Natural killer cell treated with Interleukin-12 subunit alpha and Interleukin-12 subunit beta and Interleukin-15 and Interleukin-18, amount 100 ng/mL, for 72 hours (primary cell): ENCODE measurements around the gene MKS1. TPM values are rescaled to one million over a fixed set of nuclear protein-coding genes. Genes with fewer than 3 reads are reported as not detected.

Source experiments
- ATAC-seq, 2 donors: fragments of 150-1000 bp; cut with Tn5 transposase in 1 of 2; sonication (Bioruptor Pico), chemical (Tn5 transposase) in 1 of 2; 2 replicates each; pipeline ENCODE4 v1.10.0; 2021
- DNase-seq: peaks from one replicate; pipeline ENCODE4 v3.0.0; 2022; ENCODE audit warnings: low spot score
- H3K27ac Mint-ChIP-seq, 2 donors: 1 replicate in 1 of 2; 2 replicates in 1 of 2; pipeline ENCODE4 v1.8.0; 2022; ENCODE audit warnings: mixed read lengths in 2 of 2, mild to moderate bottlenecking in 1 of 2, moderate library complexity in 1 of 2
- H3K27me3 Mint-ChIP-seq, 2 donors: 1 replicate in 1 of 2; 2 replicates in 1 of 2; pipeline ENCODE4 v1.8.0; 2022; ENCODE audit warnings: mixed read lengths in 2 of 2
- H3K36me3 Mint-ChIP-seq: one replicate; pipeline ENCODE4 v1.8.0; 2022; ENCODE audit warnings: mixed read lengths
- H3K4me1 Mint-ChIP-seq, 2 donors: 1 replicate in 1 of 2; 2 replicates in 1 of 2; pipeline ENCODE4 v1.8.0; 2022; ENCODE audit warnings: low read depth in 2 of 2, mixed read lengths in 2 of 2, mild to moderate bottlenecking in 1 of 2
- H3K4me3 Mint-ChIP-seq: one replicate; pipeline ENCODE4 v1.8.0; 2022; ENCODE audit warnings: mixed read lengths
- H3K9me3 Mint-ChIP-seq: 2 replicates; pipeline ENCODE4 v1.8.0; 2022; ENCODE audit warnings: mixed read lengths
- total RNA-seq, 2 donors: library from RNA; stranded (reverse); gene quantifications; one replicate each; pipeline ENCODE4 v1.2.3, GENCODE V29; 2022

The MKS1 gene
- 10 to 100 TPM; 13.2 to 20.2 TPM for total RNA-seq

DNA sequence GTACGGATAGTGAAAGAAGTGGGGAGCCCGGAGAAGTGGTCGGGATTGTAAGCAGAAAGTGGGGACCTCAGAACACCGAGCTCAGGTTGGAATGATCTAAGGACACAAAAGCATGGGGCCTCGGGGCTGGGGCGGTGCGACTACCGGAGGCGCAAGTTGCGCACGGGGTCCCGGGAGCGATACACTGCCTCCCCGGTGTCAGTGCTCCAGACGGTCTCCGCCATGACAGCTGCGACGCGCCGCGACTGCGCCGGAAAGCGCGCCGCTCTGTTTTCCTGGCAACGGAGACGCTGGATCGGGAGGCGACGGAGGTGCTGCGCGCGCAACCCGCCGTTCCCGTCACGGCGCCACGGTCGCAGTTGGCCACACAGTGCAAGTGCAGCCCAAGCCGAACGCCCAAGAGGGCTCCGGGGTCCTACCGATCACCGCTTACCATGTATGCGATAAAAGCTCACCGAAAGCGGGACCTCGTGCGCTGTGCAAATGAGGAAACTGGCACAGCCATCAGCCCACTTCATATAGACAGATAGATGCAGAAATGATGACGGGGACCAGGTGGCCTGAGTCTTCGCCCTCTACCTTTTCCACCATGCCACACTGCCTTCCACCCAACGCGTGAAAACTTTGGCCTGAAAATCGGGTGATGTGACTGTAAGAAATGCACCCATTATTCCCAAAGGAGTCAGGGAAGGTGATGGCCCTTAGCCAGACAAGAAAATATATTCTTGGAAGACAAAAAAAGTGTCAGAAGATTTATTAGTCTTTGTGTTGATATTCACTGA, at the start of gene MKS1:
Gene MKS1, minus strand, starts transcription at position 249 of the 782 bp plus-strand sequence. Its CDS starts 25 bp downstream, at position 224.
- H3K9me3 Mint-ChIP-seq: no peaks in the 10 kb centered on the region
- H3K27me3 Mint-ChIP-seq: peaks cover 3 to 5% of the 10 kb centered on the region in 2 donors
- H3K36me3 Mint-ChIP-seq: no peaks in the 10 kb centered on the region
- peaks cover 27 to 35% of the 10 kb centered on the region in 2 donors for H3K4me1 Mint-ChIP-seq
- H3K4me3 Mint-ChIP-seq: peak within 1 kb of the TSS; percentile 96
- peak; percentile 99 for ATAC-seq
- peak within 1 kb of the TSS; percentile 85 to 97 for H3K27ac Mint-ChIP-seq
- DNase-seq: peak; percentile 95

DNA sequence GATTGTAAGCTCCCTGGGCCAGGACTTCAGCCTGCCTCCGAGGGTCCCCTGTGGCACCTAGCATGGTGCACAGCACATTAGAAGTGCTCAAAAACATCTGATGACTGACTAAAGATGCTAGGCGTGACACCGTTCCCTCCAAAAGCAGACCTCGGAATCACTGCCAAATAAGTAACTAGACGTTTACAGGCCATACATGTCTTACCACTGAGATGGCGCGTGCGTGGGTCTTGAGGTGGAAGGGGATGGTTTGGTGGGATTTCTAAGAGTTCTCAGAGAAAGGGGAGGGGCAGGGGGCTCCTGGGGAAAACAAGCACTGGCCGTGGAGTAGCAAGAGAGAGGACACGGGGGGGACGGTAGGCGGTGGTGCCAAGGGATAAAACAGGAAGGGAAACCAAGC, 49.3 kb upstream of the MKS1 start:
- no peak for DNase-seq
- Mint-ChIP-seq H3K4me1 (no peaks in the 10 kb centered on the region), H3K27ac (no peak overlapping the region), H3K27me3 (peaks cover 20 to 25% of the 10 kb centered on the region in 2 donors), H3K36me3 (no peaks in the 10 kb centered on the region), H3K4me3 (no peak overlapping the region), H3K9me3 (no peaks in the 10 kb centered on the region)
- no peak for ATAC-seq

DNA sequence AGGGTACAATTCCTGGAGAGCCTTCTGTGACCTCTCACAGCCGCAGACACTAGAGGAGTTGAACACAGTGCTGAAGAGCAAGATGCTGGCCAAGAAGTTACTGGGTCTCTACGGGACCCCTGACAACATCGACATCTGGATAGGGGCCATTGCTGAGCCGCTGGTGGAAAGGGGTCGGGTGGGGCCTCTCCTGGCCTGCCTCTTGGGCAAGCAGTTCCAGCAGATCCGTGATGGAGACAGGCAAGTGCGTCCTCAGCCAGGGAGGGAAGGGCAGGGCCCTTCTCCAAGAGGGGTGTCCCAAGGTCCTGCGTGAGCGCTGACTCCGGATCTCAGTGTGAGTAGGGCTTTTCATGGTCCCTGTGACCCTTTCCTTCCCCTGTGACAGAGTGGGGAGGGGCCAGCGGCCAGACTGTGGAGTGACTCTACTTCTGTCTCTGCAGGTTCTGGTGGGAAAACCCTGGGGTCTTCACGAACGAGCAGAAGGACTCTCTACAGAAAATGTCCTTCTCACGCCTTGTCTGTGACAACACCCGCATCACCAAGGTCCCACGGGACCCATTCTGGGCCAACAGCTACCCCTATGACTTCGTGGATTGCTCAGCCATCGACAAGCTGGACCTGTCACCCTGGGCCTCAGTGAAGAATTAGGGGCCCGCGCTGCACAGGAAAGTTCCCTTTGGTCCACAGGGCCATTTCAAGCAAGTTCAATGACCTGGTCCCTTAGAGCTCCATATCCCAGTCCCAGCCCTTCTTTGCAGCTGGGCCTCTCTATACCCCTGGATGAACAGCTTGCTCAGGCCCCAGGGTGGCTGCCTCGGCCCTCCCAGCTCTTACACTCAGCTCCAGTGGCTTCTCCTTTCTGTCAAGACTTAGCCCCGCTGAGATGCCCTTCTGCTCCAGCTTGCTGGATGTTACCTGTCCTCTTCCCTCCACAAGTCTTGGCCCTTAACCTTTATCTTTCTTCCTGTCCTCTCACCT, 48.6 kb upstream of the MKS1 start:
- ATAC-seq (no peak), DNase-seq (no peak)
- no peak overlapping the region for H3K27ac Mint-ChIP-seq
- no peaks in the 10 kb centered on the region for H3K4me1 Mint-ChIP-seq
- H3K36me3 Mint-ChIP-seq: no peaks in the 10 kb centered on the region
- no peak overlapping the region for H3K4me3 Mint-ChIP-seq
- H3K9me3 Mint-ChIP-seq: no peaks in the 10 kb centered on the region
- peaks cover 24 to 32% of the 10 kb centered on the region in 2 donors for H3K27me3 Mint-ChIP-seq

DNA sequence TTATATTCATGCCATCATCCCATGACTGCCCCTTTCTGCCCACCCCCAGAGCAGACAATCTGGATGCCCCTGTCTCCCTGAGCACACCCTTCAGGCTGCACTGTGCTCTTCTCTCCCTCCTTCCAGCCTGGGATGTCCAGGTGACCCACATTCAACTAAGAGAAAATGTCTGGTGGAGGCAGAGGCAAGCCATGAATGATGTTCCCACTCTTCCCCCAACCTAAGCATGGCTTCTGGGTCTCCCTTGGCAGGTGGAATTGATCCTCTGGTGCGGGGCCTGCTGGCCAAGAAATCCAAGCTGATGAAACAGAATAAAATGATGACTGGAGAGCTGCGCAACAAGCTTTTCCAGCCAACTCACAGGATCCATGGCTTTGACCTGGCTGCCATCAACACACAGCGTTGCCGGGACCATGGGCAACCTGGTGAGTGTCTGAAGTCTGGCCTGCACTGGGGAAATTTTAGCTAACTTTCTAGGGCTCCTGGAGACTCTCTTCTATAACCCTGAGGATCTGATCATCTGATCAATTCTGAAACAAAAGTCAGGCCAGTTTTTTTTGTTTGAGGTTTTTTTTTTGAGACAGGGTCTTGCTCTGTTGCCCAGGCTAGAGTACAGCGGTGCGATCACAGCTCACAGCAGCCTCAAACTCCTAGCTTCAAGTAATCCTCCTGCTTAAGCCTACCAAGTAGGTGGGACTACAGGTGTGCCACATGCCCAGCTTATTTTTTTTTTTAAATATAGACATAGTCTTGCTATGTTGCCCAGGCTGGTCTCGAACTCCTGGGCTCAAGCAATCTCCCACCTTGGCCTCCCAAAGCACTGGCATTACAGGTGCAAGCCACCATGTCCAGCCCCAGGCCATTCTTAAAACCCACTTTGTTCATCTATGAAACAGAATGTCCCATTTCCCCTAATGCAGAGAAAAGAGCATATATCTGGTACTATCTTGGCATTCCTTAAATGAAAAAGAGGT, 47.1 kb upstream of the MKS1 start:
- no peaks in the 10 kb centered on the region for H3K9me3 Mint-ChIP-seq
- H3K4me1 Mint-ChIP-seq: no peaks in the 10 kb centered on the region
- H3K36me3 Mint-ChIP-seq: no peaks in the 10 kb centered on the region
- H3K27me3 Mint-ChIP-seq: peaks cover 35 to 46% of the 10 kb centered on the region in 2 donors
- H3K4me3 Mint-ChIP-seq: no peak overlapping the region
- ATAC-seq: no peak
- no peak overlapping the region for H3K27ac Mint-ChIP-seq
- no peak for DNase-seq

- Mint-ChIP-seq H3K36me3 (no peaks in the 10 kb centered on the region), H3K27me3 (peaks cover 41 to 55% of the 10 kb centered on the region in 2 donors), H3K9me3 (no peaks in the 10 kb centered on the region), H3K4me3 (no peak overlapping the region), H3K27ac (no peak overlapping the region), H3K4me1 (no peaks in the 10 kb centered on the region)
- ATAC-seq (no peak), DNase-seq (no peak)
Observed at GRCh38 chr17:58265271-58265670, 46.2 kb upstream of the MKS1 start.

GRCh38 chr17:58264407-58265103, 45.5 kb upstream of the MKS1 start:
- Mint-ChIP-seq H3K4me3 (no peak overlapping the region), H3K9me3 (no peaks in the 10 kb centered on the region), H3K4me1 (no peaks in the 10 kb centered on the region), H3K36me3 (no peaks in the 10 kb centered on the region), H3K27ac (no peak overlapping the region), H3K27me3 (peaks cover 44 to 58% of the 10 kb centered on the region in 2 donors)
- ATAC-seq: no peak
- no peak for DNase-seq

DNA sequence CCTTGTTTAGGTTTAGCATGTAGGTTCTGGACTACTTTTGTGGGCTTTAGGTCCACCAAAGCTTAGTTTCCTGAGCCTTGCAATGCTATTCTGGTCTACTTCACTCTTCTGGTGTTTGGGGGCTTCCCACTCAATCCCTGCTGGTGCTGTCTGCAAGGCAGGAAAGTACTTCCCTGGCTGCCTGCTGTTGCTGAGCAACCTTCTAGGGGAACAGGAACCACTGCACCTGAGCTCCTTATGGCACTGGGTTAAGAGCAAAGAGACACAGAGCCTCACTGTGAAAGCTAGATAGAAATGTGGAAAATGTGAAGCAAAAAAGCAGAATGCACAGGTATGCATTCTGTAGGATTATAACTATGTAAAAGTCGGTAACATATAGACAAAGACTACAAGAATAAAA, 44.7 kb upstream of the MKS1 start:
- Mint-ChIP-seq H3K9me3 (no peaks in the 10 kb centered on the region), H3K27ac (no peak overlapping the region), H3K36me3 (no peaks in the 10 kb centered on the region), H3K27me3 (peaks cover 48 to 66% of the 10 kb centered on the region in 2 donors), H3K4me1 (no peaks in the 10 kb centered on the region), H3K4me3 (no peak overlapping the region)
- ATAC-seq (no peak), DNase-seq (no peak)

- no peak for DNase-seq
- ATAC-seq: no peak
- no peak overlapping the region for H3K4me3 Mint-ChIP-seq
- H3K4me1 Mint-ChIP-seq: no peaks in the 10 kb centered on the region
- H3K27ac Mint-ChIP-seq: no peak overlapping the region
- no peaks in the 10 kb centered on the region for H3K9me3 Mint-ChIP-seq
- H3K36me3 Mint-ChIP-seq: no peaks in the 10 kb centered on the region
- H3K27me3 Mint-ChIP-seq: peaks cover 63 to 78% of the 10 kb centered on the region in 2 donors
Observed at GRCh38 chr17:58262149-58262548, 43.1 kb upstream of the MKS1 start.

- no peak overlapping the region for H3K27ac Mint-ChIP-seq
- ATAC-seq (no peak), DNase-seq (no peak)
- H3K9me3 Mint-ChIP-seq: no peaks in the 10 kb centered on the region
- H3K27me3 Mint-ChIP-seq: peaks cover 30 to 38% of the 10 kb centered on the region in 2 donors
- no peaks in the 10 kb centered on the region for H3K36me3 Mint-ChIP-seq
- H3K4me1 Mint-ChIP-seq: peaks cover 0 to 6% of the 10 kb centered on the region in 2 donors
- no peak overlapping the region for H3K4me3 Mint-ChIP-seq
Observed at GRCh38 chr17:58254803-58255202, 35.7 kb upstream of the MKS1 start.

DNA sequence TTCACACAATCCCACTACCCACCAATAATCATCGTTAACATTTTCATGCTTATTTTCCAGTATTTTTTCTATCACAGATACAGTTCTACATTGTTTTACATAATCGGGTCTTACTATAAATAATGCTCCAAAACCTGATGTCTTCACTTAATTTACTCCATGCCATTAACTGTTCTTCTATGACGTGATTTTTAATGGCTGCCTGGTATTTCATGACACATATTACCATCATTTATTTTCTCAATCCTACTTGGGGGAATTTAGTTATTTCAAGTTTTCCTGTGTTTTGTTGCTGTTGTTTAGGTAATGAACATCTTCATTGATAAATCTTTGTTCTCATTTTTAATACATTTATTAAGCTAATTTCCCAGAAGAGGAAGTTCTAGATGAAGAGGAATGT, 34.0 kb upstream of the MKS1 start:
- no peak for DNase-seq
- ATAC-seq: no peak
- H3K27me3 Mint-ChIP-seq: peaks cover 16 to 27% of the 10 kb centered on the region in 2 donors
- no peaks in the 10 kb centered on the region for H3K36me3 Mint-ChIP-seq
- H3K9me3 Mint-ChIP-seq: no peaks in the 10 kb centered on the region
- no peak overlapping the region for H3K4me3 Mint-ChIP-seq
- peaks cover 9 to 12% of the 10 kb centered on the region in 2 donors for H3K4me1 Mint-ChIP-seq
- H3K27ac Mint-ChIP-seq: no peak overlapping the region

DNA sequence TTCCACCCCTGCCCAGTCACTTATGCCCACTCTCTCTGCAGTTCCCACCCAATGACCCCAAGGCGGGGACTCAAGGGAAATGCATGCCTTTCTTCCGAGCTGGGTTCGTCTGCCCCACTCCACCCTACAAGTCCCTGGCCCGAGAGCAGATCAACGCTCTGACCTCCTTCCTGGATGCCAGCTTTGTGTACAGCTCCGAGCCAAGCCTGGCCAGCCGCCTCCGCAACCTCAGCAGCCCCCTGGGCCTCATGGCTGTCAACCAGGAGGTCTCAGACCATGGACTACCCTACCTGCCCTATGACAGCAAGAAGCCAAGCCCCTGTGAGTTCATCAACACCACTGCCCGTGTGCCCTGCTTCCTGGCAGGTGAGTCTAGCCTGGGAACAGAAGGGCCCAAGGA, 33.1 kb upstream of the MKS1 start:
- DNase-seq: no peak
- Mint-ChIP-seq H3K4me1 (peaks cover 16 to 19% of the 10 kb centered on the region in 2 donors), H3K36me3 (no peaks in the 10 kb centered on the region), H3K4me3 (no peak overlapping the region), H3K27me3 (peaks cover 10 to 21% of the 10 kb centered on the region in 2 donors), H3K9me3 (no peaks in the 10 kb centered on the region), H3K27ac (no peak overlapping the region)
- no peak for ATAC-seq

- peaks cover 7 to 15% of the 10 kb centered on the region in 2 donors for H3K27me3 Mint-ChIP-seq
Observed at GRCh38 chr17:58250344-58251011, 31.4 kb upstream of the MKS1 start.

More at GRCh38 chr17:58250344-58251011, 31.4 kb upstream of the MKS1 start:
- peaks cover 16 to 19% of the 10 kb centered on the region in 2 donors for H3K4me1 Mint-ChIP-seq
- H3K4me3 Mint-ChIP-seq: peak overlapping the region; percentile 54
- no peak for DNase-seq
- H3K36me3 Mint-ChIP-seq: no peaks in the 10 kb centered on the region
- H3K9me3 Mint-ChIP-seq: no peaks in the 10 kb centered on the region
- ATAC-seq: no peak
- H3K27ac Mint-ChIP-seq: peak overlapping the region in 1 of 2 donors; percentile 27
